CD4-positive, alpha-beta T cell treated with Interleukin-6 at 100 ng/mL for 8 hours (primary cell): ENCODE measurements around the gene ECHDC3.
"Not testable (repeated sequence)": the region's sequence is repeated elsewhere in the genome, so short reads cannot be mapped to it uniquely, and the experiment has no call there.

Experiments
- DNase-seq: peaks from one replicate; pipeline ENCODE4 v3.0.0-alpha.2; 2020; ENCODE audit warnings: mixed read lengths, low spot score

ECHDC3 gene

GRCh38 chr10:11742009-11742778 is at the start of gene ECHDC3:
TSS of gene ECHDC3 (plus strand) at chr10:11742382. CDS start at chr10:11742577, 195 bp downstream.
- peak; percentile 48 for DNase-seq

- DNase-seq = no peak
Observed at GRCh38 chr10:11693376-11693775, 48.8 kb upstream of the ECHDC3 start.

- DNase-seq = no peak
Observed at GRCh38 chr10:11695779-11696178, 46.4 kb upstream of the ECHDC3 start.

- DNase-seq = no peak
Observed at GRCh38 chr10:11697718-11698527, 44.3 kb upstream of the ECHDC3 start.

- no peak for DNase-seq
Observed at GRCh38 chr10:11698691-11699549, 43.3 kb upstream of the ECHDC3 start.

- DNase-seq = no peak
Observed at GRCh38 chr10:11699550-11700097, 42.6 kb upstream of the ECHDC3 start.

- DNase-seq = no peak
Observed at GRCh38 chr10:11700539-11700938, 41.6 kb upstream of the ECHDC3 start.

- no peak for DNase-seq
Observed at GRCh38 chr10:11701451-11702095, 40.6 kb upstream of the ECHDC3 start.

GRCh38 chr10:11702264-11702663 is 39.9 kb upstream of the ECHDC3 start:
- no peak for DNase-seq

- DNase-seq = no peak
Observed at GRCh38 chr10:11704092-11704491, 38.1 kb upstream of the ECHDC3 start.

GRCh38 chr10:11705722-11706121 is 36.5 kb upstream of the ECHDC3 start:
- DNase-seq = no peak

GRCh38 chr10:11706895-11707567 is 35.2 kb upstream of the ECHDC3 start:
- no peak for DNase-seq

GRCh38 chr10:11707624-11708350 is 34.4 kb upstream of the ECHDC3 start:
- DNase-seq = no peak

GRCh38 chr10:11708801-11709200 is 33.4 kb upstream of the ECHDC3 start:
- DNase-seq = not testable (repeated sequence)

GRCh38 chr10:11712744-11713143 is 29.4 kb upstream of the ECHDC3 start:
- DNase-seq = no peak

- no peak for DNase-seq
Observed at GRCh38 chr10:11713186-11713743, 28.9 kb upstream of the ECHDC3 start.

GRCh38 chr10:11713963-11714362 is 28.2 kb upstream of the ECHDC3 start:
- DNase-seq = no peak

- DNase-seq = no peak
Observed at GRCh38 chr10:11714750-11715365, 27.3 kb upstream of the ECHDC3 start.

- DNase-seq = no peak
Observed at GRCh38 chr10:11715815-11716494, 26.2 kb upstream of the ECHDC3 start.
